GM23248 (cell line): Measurements from ENCODE around the gene RAE1. TPM values are rescaled to one million over a fixed set of nuclear protein-coding genes. Genes with fewer than 3 reads are reported as not detected.

ENCODE experiments used
- DNase-seq: peaks from one replicate; pipeline ENCODE4 v3.0.0-alpha.2; 2015
- H2AFZ ChIP-seq: fragments of 200-600 bp; sonication (generic); 2 replicates; pipeline ENCODE4 v1.6.1; 2016; ENCODE audit warnings: antibody characterized with exemption
- H3F3A ChIP-seq: fragments of 200-600 bp; sonication (generic); 2 replicates; pipeline ENCODE4 v1.6.1; 2016; ENCODE audit warnings: mild to moderate bottlenecking, antibody characterized with exemption, mixed run types; ENCODE audit not compliant: insufficient read depth
- H3K27ac ChIP-seq: fragments of 200-600 bp; sonication (generic); 2 replicates; pipeline ENCODE4 v1.5.1; 2016; ENCODE audit warnings: mild to moderate bottlenecking
- H3K27me3 ChIP-seq: fragments of 200-600 bp; sonication (generic); replicated peaks from 2 replicates; pipeline ENCODE4 v1.6.1; 2016; ENCODE audit warnings: mild to moderate bottlenecking; ENCODE audit not compliant: insufficient read depth
- H3K36me3 ChIP-seq: fragments of 200-600 bp; sonication (generic); 2 replicates; pipeline ENCODE4 v1.6.1; 2016; ENCODE audit warnings: low read depth, mild to moderate bottlenecking
- H3K4me1 ChIP-seq: fragments of 200-600 bp; sonication (generic); 2 replicates; pipeline ENCODE4 v1.6.1; 2016; ENCODE audit warnings: mild to moderate bottlenecking; ENCODE audit not compliant: insufficient read depth
- H3K4me2 ChIP-seq: fragments of 200-600 bp; sonication (generic); one replicate; pipeline ENCODE4 v1.6.1; 2016; ENCODE audit warnings: mild to moderate bottlenecking; ENCODE audit not compliant: unreplicated experiment
- H3K4me3 ChIP-seq: fragments of 200-600 bp; sonication (generic); 2 replicates; pipeline ENCODE4 v1.5.1; 2016; ENCODE audit warnings: mild to moderate bottlenecking
- H3K79me2 ChIP-seq: fragments of 200-600 bp; sonication (generic); 2 replicates; pipeline ENCODE4 v1.6.1; 2016; ENCODE audit warnings: mild to moderate bottlenecking; ENCODE audit not compliant: insufficient read depth
- H3K9ac ChIP-seq: fragments of 200-600 bp; sonication (generic); 2 replicates; pipeline ENCODE4 v1.6.1; 2016; ENCODE audit warnings: mild to moderate bottlenecking
- H3K9me2 ChIP-seq: fragments of 200-600 bp; sonication (generic); 2 replicates; pipeline ENCODE4 v1.6.1; 2016; ENCODE audit warnings: mixed run types, mild to moderate bottlenecking, moderate library complexity; ENCODE audit not compliant: insufficient read depth
- H3K9me3 ChIP-seq: fragments of 200-600 bp; sonication (generic); one replicate; pipeline ENCODE4 v1.6.1; 2017; ENCODE audit warnings: low read depth
- H4K20me1 ChIP-seq: fragments of 200-600 bp; sonication (generic); 2 replicates; pipeline ENCODE4 v1.6.0; 2016; ENCODE audit not compliant: insufficient read depth
- EZH2 ChIP-seq: fragments of 200-600 bp; sonication (generic); IDR thresholded peaks from 2 replicates; pipeline ENCODE4 v1.6.1; 2018; ENCODE audit warnings: antibody characterized with exemption, mild to moderate bottlenecking; ENCODE audit not compliant: insufficient read depth, poor library complexity, severe bottlenecking
- EZH2phosphoT487 ChIP-seq: fragments of 200-600 bp; sonication (generic); IDR thresholded peaks from 2 replicates; pipeline ENCODE4 v1.6.1; 2018; ENCODE audit warnings: antibody characterized with exemption, moderate library complexity, mild to moderate bottlenecking, low read depth; ENCODE audit not compliant: insufficient read depth
- WGBS, 2 experiments: methylation state at CpG; one replicate each; pipeline ENCODE4 v1.1.6; 2015 to 2017; ENCODE audit warnings: low lambda C conversion rate in 2 of 2, low coverage in 1 of 2; ENCODE audit errors: missing lambda C conversion rate in 2 of 2; 5-methylcytosine and 5-hydroxymethylcytosine counted together
- in situ Hi-C: fragments of 300-500 bp; cut with MboI; formaldehyde crosslinking; loops from 2 replicates; pipeline ENCODE4 v1.15.0; 2020
- polyA plus RNA-seq: library from polyadenylated mRNA; unstranded; fragments of >200 nt; fragmentation: Nextera tagmentation; extraction: Ambion mirVana; gene quantifications from 2 replicates; pipeline ENCODE4 v1.2.1, GENCODE V29; 2016
- total RNA-seq: library from RNA; depleted of rRNA; stranded (reverse); fragments of >200 nt; shearing (Covaris generic); gene quantifications from 2 replicates; pipeline ENCODE4 v1.2.3, GENCODE V29; 2014

RAE1 gene
- total and polyA plus RNA-seq, 2 experiments from 2014 or later = 34.7 to 54.8 TPM

DNA sequence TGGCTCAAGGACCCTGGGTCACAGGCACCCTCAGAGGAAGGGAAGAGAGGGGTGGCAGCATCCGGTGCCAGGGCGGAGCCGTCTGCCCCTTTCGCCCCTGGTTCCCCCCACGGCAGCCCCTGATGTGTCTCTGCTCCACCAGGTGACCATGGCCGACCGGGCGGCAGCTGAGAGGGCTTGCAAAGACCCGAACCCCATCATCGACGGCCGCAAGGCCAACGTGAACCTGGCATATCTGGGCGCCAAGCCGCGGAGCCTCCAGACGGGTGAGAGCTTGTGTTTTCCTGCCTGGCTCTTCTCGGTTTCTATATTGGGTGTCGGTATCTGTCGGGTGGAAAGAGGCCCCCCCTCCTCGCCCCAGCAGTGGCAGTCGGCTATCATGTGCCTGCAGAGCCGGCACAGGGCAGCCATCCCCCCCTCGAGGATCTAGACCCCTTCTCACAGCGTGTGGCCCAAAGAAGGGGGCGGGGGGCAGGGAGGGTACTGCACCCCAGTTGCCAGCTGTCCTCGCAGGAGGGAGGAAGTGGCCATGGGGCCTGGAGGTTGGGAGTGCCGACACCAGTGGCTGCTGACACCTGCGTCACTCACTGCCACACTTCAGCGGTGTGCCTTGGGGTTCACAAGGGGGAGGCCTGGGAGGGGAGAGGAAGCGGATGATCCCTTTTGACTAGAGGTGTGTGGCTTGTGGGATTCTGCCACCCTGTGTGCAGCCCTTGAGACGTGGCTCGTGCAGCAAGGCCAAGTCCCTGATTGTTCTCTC lies 41.6 kb downstream of the RAE1 start:
- H2AFZ ChIP-seq = no peak overlapping the region

DNA sequence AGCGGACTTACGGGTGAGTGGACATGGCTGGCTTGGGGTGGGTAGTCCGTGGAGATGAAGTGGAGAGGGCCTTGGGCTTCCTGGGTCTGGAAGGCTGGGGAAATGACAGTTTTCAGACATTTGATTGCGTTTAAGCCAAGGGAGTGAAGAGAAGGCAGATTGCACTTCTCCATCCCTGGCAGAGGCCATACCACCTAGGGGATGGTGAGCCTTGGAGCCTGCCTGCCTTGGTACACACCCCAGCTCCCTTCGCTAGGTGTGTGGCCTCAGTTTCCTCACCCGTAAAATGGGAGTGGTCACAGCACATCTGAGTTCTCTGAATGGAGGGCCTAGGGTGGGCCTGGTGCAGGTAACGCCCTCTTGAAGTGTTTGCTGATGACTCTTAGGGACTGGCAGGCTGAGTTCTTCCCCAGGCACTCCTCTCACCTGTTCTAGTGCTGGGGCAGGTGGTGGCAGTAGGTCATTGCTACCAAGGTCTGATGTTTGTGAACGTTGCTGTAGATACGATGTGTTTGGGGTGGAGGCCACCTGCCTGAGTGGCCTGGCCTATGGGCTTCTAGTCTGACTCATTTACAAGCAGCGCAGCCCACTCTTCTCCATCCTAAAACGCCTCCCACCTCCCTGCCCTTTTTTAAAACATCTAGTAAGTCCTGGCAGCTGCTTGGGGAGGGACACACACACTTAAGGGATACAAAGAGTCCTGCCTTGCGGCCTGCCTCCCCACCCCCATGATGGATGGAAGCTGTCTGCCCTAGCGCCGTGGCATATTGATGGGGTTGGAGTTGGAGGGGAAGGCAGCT lies 42.5 kb downstream of the RAE1 start:
- TF ChIP-seq EZH2 (no peak), EZH2phosphoT487 (no peak)
- Histone ChIP-seq H3F3A (no peaks in the 10 kb centered on the region), H3K9ac (no peak overlapping the region), H3K9me3 (no peaks in the 10 kb centered on the region), H3K36me3 (no peaks in the 10 kb centered on the region), H3K27ac (no peak overlapping the region), H4K20me1 (no peaks in the 10 kb centered on the region), H3K9me2 (no peaks in the 10 kb centered on the region), H3K4me3 (no peak overlapping the region), H3K4me1 (peaks cover 11% of the 10 kb centered on the region; the same call in 1 of the 2 replicates), H2AFZ (no peak overlapping the region), H3K27me3 (no peaks in the 10 kb centered on the region), H3K4me2 (no peak overlapping the region), H3K79me2 (0 out of 2 replicates have a peak, but pooled peaks cover 3% of the 10 kb centered on the region)
- WGBS, 2 experiments = 92 to 95% methylated on average over 14 of the region's 14 CpGs
- in situ Hi-C loops = no loop called here
- no peak for DNase-seq

More for the DNA sequence above, 41.6 kb downstream of the RAE1 start:
- no peaks in the 10 kb centered on the region for H3K9me3 ChIP-seq
- no peak overlapping the region for H3K27ac ChIP-seq
- peak overlapping the region; percentile 57 for H3K4me2 ChIP-seq
- DNase-seq = no peak
- H3K9me2 ChIP-seq = no peaks in the 10 kb centered on the region
- H3K27me3 ChIP-seq = no peaks in the 10 kb centered on the region
- WGBS, 2 experiments = 80 to 83% methylated on average over 24 to 33 of the region's 33 CpGs
- in situ Hi-C loops = no loop called here
- H3K36me3 ChIP-seq = no peaks in the 10 kb centered on the region
- no peak for TF ChIP-seq EZH2phosphoT487
- TF ChIP-seq EZH2 = no peak
- 0 out of 2 replicates have a peak, but pooled peaks cover 3% of the 10 kb centered on the region for H3K79me2 ChIP-seq
- no peaks in the 10 kb centered on the region for H4K20me1 ChIP-seq
- H3F3A ChIP-seq = no peaks in the 10 kb centered on the region
- H3K4me1 ChIP-seq = peaks cover 11% of the 10 kb centered on the region; the same call in 1 of the 2 replicates
- no peak overlapping the region for H3K9ac ChIP-seq
- H3K4me3 ChIP-seq = peak overlapping the region; percentile 56

DNA sequence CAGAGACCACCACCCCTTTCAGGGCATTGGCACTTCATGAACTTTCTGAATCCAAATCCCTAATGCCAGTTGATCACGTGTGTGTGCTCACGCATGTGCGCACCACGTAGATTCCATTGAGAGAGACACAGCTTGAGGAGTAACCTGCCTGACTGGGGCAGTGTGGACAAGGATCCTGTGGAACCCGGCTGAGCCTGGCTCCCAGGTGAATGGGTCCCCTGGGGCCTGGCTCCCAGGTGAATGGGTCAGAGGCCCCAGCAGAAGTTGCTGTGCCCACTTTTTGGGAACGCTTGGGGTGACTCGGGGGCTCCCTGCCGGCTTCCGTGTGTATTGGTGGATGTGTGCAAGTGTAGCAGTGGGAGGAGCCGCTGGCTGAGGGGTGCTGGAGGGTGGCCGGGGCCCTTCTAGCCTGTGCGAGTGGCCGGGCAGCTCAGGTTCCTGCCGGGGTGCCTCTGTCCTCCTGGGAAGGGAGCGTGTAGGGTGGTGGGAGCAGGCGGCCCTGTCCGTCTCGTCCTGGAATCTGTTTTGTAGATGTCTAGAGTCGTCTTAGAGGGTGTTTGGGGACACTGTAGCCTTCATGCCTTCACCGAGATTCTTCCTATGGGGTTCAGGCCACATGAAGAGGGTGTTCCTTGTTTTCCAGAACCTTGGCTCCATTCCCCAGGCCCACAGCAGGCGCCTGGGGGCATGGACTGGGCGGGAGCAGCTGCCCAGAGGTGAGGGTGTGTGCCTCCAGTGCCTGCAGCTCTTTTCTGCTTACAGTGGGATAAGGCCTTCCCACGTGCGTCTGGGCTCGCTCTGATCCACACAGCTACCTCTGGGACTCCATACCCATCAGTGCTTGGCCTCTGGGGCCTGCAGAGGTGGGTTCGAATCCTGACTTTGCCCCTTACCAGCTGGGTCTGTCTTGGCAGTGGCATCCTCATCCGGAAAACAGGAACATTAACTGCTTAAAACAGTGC lies 43.3 kb downstream of the RAE1 start:
- H3K36me3 ChIP-seq = no peaks in the 10 kb centered on the region

More for the DNA sequence above, 43.3 kb downstream of the RAE1 start:
- H3K9me2 ChIP-seq = no peaks in the 10 kb centered on the region
- no peaks in the 10 kb centered on the region for H3F3A ChIP-seq
- H2AFZ ChIP-seq = no peak overlapping the region
- H3K27me3 ChIP-seq = no peaks in the 10 kb centered on the region
- WGBS, 2 experiments = 78 to 80% methylated on average over 26 to 27 of the region's 27 CpGs
- in situ Hi-C loops = no loop called here
- H3K9ac ChIP-seq = peak overlapping the region; percentile 82; the same call in 1 of the 2 replicates
- no peak for DNase-seq
- H4K20me1 ChIP-seq = no peaks in the 10 kb centered on the region
- H3K27ac ChIP-seq = no peak overlapping the region
- TF ChIP-seq EZH2 = no peak
- H3K4me3 ChIP-seq = no peak overlapping the region
- 0 out of 2 replicates have a peak, but pooled peaks cover 3% of the 10 kb centered on the region for H3K79me2 ChIP-seq
- H3K4me1 ChIP-seq = peaks cover 11% of the 10 kb centered on the region; the same call in 1 of the 2 replicates
- no peaks in the 10 kb centered on the region for H3K9me3 ChIP-seq
- H3K4me2 ChIP-seq = no peak overlapping the region
